HG02884 (cell line): ENCODE measurements around the gene ARL2.
"Not testable (repeated sequence)": the region's sequence is repeated elsewhere in the genome, so short reads cannot be mapped to it uniquely, and the experiment has no call there.

ENCODE experiments used
- ATAC-seq: cut with Tn5 transposase; IDR thresholded peaks from one replicate; pipeline ENCODE4 v1.9.1; 2021; ENCODE audit warnings: mild to moderate bottlenecking, moderate library complexity; ENCODE audit not compliant: unreplicated experiment

ARL2 gene

DNA sequence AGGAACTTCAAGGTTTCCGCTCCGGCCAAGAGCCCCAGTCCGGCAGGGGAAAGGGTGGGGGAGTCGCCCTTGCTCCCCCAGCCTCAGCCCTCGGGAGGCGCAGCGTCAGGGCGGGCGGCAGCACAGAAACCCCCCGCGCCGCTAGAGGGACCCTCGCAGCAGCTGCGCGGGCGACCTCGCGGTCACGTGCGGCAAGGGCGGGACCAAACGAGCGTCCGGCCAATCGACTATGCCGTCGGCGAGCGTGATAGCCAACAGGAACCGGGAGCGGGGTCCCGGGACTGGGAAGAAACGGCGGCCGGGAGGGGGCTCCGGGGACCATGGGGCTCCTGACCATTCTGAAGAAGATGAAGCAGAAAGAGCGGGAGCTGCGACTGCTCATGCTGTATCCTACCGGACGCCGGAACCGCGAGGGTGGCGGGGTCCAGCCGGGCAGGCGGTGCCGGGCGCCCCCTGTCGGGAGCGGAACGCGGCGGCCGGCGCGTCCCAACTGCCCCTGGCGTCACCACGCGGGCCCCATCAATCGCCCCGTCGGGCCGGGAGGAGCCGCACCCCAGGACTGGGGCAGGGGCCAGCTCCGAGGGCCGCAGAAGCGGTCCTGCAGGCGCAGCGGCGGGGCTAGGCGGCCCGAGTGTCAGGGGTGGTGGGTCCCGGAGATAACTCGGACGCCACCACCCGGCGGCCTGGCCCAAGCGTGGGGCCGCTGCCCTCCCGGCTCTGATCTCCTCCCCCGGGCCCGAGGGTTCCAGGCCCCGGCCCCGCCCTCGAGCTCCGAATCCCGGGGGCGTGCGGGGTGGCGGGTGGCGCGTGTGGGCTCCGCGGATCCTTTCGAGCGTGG lies at the start of gene ARL2:
ARL2 (plus strand) TSS at position 273 of the 838 bp plus-strand sequence; CDS start at position 321, 48 bp downstream.
- peak; percentile 64 for ATAC-seq

DNA sequence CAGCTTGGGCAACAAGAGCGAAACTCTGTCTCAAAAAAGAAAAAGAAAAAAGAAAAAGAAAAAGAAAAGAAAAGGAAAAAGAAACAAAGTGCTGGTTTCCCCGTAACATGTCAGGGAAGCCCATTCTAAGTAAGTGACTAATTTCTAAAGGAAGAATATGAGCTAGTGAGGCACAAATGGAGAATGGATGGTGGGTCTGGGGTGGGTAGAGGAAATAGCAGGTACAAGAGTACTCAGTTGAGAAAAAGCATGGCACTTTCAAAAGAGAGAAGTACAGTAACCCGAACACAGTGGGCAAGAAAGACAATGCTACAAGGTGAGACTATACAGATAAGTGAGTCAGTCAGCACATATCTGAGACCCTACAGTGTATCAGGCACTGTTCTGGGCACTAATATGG lies 46.6 kb upstream of the ARL2 start:
- no peak for ATAC-seq

DNA sequence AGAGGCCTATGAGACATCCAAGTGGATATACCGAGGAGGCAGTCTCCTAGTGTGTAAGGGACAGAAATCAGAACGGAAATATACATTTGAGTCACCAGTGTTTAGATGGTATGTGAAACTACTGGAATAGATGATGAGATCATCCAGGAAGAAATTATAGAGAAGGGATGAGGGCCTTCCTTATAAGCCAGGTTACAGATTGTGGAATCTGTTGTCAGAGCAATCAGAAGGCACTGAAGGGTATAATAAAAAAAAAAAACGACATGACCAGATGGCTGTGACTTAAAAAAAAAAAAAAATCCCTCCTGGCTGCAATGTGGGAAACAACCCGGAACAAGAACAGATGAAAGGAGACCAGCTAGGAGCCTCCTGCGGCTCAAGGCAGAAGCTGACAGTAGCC lies 44.8 kb upstream of the ARL2 start:
- no peak for ATAC-seq

DNA sequence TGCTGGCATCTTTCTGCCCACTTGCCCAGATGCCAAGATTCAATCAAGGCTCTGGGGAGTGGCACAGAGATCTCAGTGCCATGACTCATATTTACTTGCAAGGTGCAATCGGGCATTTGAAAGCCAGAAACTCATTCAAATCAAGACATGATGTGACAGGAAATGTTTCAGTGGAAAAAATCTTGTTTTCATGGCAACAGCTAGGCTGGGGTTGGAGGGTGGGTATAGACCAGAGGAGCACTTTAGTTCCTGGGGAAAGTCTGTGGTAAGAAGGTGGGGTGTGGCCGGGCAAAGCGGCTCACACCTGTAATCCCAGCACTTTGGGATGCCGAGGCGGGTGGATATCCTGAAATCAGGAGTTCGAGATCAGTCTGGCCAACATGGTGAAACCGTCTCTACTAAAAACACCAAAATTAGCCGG lies 43.2 kb upstream of the ARL2 start:
- ATAC-seq, result no peak

DNA sequence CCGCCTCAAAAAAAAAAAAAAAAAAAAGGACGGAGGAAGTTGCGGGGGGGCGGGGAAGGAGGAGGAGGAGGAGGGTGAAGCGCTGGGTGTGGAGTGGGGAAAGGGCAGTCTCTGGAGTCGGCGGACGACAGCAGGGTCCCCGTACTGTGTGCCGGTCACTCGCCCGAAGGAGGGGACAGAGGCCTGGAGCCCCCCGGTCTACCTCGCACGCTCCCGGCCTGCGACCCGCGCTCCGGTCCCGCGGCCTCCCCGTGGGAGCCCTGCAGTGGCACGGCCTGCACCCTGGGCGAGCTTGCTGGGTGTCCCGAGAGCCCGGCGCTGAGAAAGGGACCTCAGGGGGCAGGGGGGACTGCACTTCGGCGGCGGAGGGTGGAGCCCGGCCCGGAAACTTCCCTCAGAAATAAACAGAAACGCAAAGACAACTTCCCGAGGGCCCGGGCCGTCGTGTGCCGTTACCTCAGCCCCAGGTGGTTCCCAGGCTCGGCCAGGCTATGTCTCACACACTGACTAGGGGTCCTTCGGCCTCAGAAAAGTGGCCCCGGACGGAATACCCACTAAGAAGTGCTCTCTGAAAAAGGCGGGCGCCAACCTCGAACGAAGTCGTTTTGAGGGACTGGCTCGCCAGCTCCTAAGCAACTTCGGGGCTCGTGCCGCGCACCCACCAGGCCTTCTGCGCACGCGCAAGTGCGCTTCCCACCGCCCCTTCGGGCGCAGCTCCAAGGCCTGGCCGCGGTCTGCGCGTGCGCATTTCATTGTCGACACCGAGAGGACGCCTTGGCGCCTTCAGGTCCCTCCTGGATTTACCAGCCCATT lies 42.3 kb upstream of the ARL2 start, which contains the start of gene MAJIN:
MAJIN (minus strand) TSS at position 688 of the 813 bp plus-strand sequence. CDS start 12,703 bp downstream, outside the sequence.
- no peak for ATAC-seq

DNA sequence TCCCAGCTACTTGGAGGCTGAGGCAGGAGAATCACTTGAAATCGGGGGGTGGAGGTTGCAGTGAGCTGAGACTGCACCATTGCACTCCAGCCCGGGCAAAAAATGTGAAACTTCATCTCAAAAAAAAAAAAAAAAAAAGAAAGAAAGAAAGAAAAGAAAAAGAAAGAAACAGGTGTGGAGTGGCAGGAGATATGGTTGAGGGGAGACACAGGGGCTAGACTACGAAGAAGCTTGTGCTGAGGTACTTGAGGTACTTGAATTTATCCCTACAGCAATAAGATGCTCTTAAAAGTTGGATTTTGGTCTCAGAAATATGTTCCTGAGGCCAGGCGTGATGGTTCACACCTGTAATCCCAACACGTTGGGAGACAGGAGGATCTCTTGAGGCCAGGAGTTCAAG lies 39.8 kb upstream of the ARL2 start:
- ATAC-seq, result no peak

DNA sequence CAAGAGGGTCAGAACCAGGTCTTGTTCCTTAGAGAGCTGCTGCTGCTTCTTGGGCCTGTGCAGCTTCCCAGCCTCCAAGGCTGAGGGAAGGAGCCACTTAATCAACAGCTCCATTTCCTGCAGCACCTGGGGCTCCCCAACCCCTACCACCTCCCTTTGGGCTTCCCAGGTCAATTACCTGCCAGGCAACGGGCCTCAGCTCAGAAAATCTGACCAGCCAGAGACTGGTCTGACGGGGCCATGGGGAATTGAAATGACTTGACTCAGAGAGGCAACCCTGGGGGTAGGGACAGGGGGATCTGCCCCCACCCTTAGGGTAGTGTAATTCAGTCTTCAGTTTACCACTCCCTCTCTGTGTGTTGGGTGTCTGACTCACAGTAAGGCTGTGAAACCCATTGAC lies 37.3 kb upstream of the ARL2 start:
- ATAC-seq, result no peak

DNA sequence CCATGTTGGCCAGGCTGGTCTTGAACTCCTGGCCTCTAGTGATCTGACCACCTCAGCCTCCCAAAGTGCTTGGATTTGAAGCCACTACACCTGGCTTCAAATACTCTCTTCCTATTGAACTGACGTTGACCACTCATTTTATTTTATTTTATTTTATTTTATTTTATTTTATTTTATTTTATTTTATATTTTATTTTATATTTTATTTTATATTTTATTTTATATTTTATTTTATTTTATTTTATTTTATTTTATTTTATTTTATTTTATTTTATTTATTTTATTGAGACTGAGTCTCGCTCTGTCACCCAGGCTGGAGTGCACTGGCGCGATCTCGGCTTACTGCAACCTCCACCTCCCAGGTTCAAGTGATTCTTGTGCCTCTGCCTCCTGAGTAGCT lies 30.6 kb upstream of the ARL2 start:
- not testable (repeated sequence) for ATAC-seq

DNA sequence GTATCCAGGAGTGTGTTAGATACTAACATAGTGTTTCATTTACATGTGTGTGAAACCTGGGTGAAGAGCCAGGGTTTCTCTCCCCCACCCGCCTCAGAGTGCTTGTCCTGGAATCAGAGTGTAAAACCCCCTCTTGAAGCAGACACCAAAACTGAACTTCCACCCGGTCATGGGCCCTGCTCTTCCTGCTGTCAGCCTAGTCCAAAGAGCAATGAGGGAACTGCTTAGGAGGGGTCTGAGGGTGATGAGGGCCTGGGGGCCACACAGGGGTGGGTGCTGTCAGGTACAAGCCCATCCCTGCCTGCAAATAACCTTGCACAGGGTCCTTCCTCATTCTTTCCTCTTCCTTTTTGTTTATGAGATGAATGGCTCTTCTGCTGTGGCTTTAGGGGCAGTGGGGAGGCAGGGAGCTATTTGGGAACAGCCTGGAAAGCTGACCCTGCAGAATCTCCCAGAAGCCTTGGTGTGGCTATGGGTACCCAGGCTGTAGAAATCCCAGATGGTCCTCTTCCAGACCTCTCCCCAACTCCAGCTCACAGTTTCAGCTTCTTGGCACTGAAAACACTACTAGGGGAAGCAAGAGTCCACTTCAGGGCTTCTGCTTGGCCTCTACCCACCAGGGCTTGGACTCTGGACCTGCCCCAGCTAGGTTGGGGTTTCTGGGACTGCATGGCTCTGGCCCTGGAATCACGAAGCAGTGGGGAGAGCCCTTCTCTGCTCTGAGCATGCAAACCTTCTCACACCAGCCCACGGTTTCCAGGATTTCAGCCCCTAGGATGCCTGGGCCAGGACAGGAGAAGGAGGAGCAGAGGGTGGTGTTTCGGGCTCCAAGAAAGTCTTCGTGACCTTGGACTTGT lies 25.7 kb upstream of the ARL2 start:
- ATAC-seq, result no peak

DNA sequence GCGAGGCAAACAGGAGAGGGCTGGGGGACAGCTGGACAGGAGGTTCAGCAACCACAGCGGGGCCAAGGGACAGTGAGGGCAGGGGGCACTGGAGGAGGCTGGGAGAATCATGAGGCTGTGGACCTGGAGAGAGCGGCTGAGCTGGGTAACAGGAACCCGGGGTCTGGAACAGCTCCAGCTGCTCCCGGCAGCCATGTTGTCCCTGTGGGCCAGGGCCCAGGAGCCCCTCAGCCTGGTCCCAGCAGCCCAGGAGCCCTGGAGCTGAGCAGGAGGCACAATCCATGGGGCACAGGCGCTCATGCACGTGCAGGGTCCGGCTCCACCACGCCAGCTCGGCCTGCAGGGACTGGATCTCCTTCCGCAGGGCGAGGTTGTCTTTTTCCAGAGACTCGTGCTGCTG lies 24.5 kb upstream of the ARL2 start:
- no peak for ATAC-seq

DNA sequence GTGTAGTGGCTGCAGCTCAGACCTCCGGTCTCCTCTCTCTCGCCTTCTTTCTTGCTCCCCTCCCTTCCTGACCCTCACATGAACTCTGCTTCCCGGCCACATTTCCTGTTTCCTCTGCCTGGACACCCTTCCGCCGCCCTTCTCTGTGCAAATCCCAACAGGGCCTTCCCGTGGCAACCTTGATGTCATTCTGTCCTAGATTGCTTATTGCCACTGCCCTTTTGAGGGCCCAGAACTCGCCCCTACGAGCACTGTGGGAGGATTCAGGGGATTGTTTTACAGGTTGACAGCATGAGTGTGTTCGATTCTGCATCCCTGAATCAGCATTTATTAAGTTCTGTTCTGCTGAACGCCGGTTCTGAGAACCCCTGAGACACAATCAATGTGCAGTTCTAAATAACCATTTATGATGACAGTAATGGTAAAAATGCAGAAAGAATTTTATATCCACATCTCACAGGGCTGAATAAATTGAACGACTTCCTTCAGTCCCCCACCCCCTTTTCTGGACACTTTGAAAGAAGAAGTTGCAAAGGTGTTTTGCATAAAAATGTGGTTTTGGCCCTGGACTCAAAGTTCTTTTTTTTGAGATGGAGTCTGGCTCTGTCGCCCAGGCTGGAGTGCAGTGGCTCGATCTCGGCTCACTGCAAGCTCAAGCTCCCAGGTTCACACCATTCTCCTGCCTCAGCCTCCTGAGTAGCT lies 23.6 kb upstream of the ARL2 start:
- no peak for ATAC-seq

DNA sequence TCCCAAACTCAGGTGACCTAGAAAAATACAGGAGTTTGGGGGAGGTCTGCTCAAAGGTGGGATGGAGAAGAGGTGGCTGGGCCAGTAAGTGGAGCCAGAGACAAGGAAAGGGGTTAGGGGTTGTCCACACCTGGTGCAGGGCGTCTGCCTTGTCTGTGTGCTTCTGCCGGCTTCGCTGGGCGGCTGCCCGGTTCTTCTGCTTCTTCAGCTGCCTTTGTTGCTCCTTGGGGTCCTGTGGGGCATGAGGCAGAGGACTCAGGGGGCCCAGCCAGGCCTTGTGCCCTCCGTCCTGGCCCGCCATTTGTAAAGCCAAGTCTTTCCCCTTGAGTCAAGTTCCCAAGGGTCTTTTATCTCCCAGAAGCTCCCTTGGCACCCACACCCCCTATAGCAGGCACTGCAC lies 19.6 kb upstream of the ARL2 start:
- ATAC-seq, result no peak

DNA sequence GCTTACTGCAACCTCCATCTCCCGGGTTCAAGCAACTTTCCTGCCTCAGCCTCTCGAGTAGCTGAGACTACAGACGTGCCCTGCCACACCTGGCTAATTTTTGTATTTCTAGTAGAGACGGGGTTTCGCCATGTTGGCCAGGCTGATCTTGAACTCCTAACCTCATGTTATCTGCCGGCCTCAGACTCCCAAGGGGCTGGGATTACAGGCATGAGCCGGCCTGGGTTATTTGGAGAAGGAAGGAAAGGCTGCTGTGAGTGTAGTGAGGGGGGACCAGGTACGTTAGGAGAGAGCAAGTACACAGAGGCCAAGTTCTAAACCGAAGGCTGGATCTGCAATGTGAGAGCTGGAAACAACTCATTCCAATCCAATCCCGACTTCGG lies 17.6 kb upstream of the ARL2 start:
- no peak for ATAC-seq

DNA sequence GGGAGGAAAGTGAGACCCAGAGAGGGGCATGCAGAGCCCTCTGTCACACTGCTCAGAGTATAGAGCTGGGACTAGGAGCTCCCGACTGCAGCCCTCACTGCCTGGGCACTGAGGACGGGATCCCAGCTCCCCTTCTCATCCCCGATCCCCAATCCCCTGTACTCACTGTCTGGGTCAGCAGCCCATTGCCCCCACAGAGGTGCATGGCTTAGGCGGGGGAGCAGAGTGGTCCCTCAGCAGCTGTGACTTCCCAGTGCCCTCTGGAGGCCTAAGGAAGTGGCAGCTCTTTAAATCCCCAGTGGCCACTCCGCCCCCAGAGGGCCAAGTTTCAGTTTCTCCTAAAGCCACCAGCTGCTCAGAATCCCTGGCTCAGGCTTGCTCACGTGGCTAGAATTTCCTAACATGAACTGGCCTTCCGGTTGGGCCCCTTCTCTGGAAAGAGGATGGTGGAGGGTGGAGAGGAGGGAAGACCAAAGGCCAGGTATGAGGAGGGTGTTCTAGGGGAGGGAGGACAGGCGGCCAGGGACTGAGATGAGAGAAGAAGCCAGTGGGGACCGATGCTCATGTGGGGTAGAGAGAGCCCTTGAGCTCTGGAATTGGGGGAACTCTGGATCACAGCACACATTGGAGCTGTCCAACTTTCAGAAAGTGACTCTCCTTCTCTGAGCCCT lies 17.1 kb upstream of the ARL2 start, which contains the start of gene BATF2:
BATF2 (minus strand) TSS at position 262 of the 671 bp plus-strand sequence; CDS start at position 205, 57 bp downstream.
- no peak for ATAC-seq

DNA sequence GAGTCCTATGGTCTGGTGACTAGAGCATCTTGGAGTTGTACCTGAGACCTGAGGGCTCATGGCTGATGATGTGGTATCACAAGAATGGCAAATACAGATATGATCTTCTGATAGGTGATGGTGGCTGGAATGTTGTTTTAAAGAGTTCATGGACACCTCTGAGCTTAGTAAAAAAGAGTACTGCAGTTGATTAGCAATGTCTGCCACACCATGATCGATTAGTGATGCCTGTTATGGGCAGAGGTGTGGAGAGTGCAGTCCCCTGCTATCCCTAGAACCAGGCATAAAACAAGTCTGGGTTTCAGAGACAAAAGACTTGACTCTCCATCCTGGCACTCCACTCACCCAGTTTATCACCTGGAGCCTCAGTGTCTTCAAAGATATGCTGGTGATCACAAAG lies 15.8 kb upstream of the ARL2 start:
- no peak for ATAC-seq

DNA sequence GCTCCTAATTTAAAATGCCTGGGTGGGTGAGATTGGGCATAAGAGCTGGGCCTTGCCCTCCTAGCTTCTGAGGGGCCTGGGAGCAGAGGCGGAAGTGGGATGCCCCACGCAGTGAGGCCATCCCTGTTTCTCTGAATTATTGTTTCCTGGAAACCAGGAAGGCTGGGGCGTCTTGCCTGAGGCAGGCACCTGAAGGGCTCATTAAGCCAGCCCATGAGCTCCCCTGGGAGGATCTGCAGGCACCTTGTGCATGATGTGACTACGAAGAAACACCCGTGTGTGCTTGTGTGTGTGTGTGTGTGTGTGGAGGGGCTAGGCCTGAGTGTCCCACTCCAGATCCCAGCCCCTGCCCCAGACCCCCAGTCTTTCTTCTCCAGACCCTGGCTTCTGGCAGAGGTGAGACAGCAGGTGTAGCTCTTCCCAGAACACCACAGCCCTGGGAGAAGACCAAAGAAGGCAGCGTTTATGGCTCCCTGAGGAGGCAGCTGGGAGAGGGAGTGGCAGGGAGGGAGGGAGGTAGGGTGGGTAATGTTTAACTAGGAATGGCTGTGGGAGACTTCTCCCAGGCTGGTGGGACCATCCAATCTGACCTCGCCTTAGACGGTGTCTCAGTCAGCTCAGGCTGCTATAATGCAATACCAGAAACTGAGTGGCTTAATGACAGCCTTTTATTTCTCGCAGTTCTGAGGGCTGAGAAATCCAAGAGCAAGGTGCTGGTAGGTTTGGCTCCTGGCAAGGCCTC lies 15.1 kb upstream of the ARL2 start:
- no peak for ATAC-seq

DNA sequence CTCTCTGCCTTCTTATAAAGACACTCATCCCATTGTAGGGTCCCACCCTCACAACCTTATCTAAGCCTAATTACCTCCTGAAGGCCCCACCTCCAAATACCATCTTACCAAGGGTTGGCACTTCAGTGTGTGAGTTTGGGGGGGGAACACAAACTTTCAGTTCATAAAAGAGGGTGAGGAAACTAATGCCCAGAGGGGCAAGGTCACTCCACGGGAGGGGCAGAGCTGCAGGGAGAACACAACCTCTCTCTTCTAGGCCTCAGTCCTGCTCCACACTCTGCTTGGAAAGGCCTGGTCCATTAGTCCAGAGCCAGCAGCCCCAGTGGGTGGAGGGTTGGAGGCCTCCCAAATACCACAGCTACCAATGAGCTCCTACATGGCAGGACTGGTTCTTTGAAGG lies 14.5 kb upstream of the ARL2 start:
- ATAC-seq, result no peak

DNA sequence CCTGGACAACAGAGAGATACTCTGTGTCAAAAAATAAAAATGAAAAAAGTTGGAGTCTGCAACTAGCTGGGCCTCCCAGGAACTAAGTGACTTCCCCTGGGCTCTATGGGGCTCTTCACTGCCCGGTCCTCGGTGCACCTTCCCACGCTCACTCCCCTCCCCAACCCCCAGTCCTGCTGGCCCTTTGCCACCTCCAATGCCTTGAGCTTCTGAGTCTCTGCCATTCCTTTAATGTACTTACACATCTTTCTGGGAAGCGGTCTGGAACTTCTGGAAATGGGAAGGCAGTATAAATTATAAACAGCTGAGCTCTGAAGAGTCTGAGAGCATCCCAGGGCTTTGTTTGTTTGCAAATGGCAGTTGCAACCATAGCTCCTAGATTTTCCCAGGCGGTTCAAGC lies 11.3 kb upstream of the ARL2 start:
- no peak for ATAC-seq

DNA sequence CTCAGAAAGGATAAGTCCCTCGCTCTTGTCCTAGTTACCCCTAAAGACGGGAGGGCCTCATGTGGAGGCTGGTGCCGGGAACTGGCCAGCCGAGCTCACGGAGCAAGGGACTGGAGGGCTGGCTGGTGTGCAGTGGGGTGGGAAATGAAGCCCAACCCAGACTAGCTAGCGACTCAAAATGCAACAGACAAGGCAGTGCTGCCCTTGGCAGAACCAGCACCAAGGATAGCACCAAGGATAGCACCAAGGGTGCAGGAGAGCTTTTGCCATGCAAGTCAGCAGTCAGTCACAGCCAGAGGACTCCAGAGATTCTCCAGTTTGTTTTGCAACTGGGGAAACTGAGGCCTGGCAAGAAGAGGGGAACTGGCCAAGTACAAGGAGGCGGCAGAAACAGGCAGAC lies 10.7 kb upstream of the ARL2 start:
- no peak for ATAC-seq
